Liver (tissue), 3 donors: ENCODE measurements around the gene PLEKHF1.

ENCODE experiments used
- ATF3 ChIP-seq: IDR thresholded peaks from 2 replicates; pipeline ENCODE4 v1.6.1; 2016; ENCODE audit warnings: antibody characterized with exemption
- CTCF ChIP-seq: fragments of 150-350 bp; IDR thresholded peaks from 2 replicates; pipeline ENCODE4 v1.5.1; 2017; ENCODE audit warnings: improper control_type of control experiment, low read depth, low read length; ENCODE audit not compliant: missing input control
- EGR1 ChIP-seq, 2 donors: IDR thresholded peaks; 2 replicates each; pipeline ENCODE4 v1.6.1; 2016 to 2018; ENCODE audit warnings: antibody characterized with exemption in 2 of 2, low read depth in 2 of 2
- FOXA1 ChIP-seq: IDR thresholded peaks from 2 replicates; pipeline ENCODE4 v1.6.1; 2016; ENCODE audit warnings: antibody characterized with exemption
- GABPA ChIP-seq, 2 donors: IDR thresholded peaks in 1 of 2; conservative IDR thresholded peaks in 1 of 2; 2 replicates each; pipeline ENCODE4 v1.6.1; 2016; ENCODE audit warnings: antibody characterized with exemption in 2 of 2, mild to moderate bottlenecking in 1 of 2, moderate library complexity in 1 of 2
- HNF4A ChIP-seq, 2 donors: conservative IDR thresholded peaks; 2 replicates each; pipeline ENCODE4 v1.6.1; 2016; ENCODE audit warnings: antibody characterized with exemption in 2 of 2, mild to moderate bottlenecking in 2 of 2
- JUND ChIP-seq, 2 donors: IDR thresholded peaks; 2 replicates each; pipeline ENCODE4 v1.6.1; 2016; ENCODE audit warnings: antibody characterized with exemption in 2 of 2
- MAX ChIP-seq: IDR thresholded peaks from 2 replicates; pipeline ENCODE4 v1.6.1; 2016; ENCODE audit warnings: antibody characterized with exemption
- RAD21 ChIP-seq, 2 donors: IDR thresholded peaks; 2 replicates each; pipeline ENCODE4 v1.6.1; 2016; ENCODE audit warnings: antibody characterized with exemption in 2 of 2, mild to moderate bottlenecking in 2 of 2
- REST ChIP-seq: IDR thresholded peaks from 2 replicates; pipeline ENCODE4 v1.6.1; 2016; ENCODE audit warnings: antibody characterized with exemption, mild to moderate bottlenecking
- RXRA ChIP-seq, 2 donors: IDR thresholded peaks; 2 replicates each; pipeline ENCODE4 v1.6.1; 2017 to 2018; ENCODE audit warnings: antibody characterized with exemption in 2 of 2, mild to moderate bottlenecking in 1 of 2
- SP1 ChIP-seq: IDR thresholded peaks from 2 replicates; pipeline ENCODE4 v1.6.1; 2018; ENCODE audit warnings: antibody characterized with exemption, mild to moderate bottlenecking
- TAF1 ChIP-seq: conservative IDR thresholded peaks from 2 replicates; pipeline ENCODE4 v1.6.1; 2016; ENCODE audit warnings: antibody characterized with exemption, mild to moderate bottlenecking
- YY1 ChIP-seq: IDR thresholded peaks from 2 replicates; pipeline ENCODE4 v1.6.1; 2016; ENCODE audit warnings: antibody characterized with exemption, mild to moderate bottlenecking
- donor health status: healthy.
- donor health status: healthy.

GRCh38 chr19:29677001-29677817, 11.9 kb downstream of the PLEKHF1 start:
- TF ChIP-seq CTCF (no peak), MAX (no peak), JUND (IDR thresholded peaks at IDR 0.05) (no peak), RXRA (IDR thresholded peaks at IDR 0.05) (no peak), ATF3 (no peak), GABPA (IDR thresholded peaks at IDR 0.05 in 1 of 2, conservative IDR thresholded peaks at IDR 0.05 in 1 of 2) (no peak), YY1 (no peak), SP1 (no peak), RAD21 (IDR thresholded peaks at IDR 0.05) (no peak), TAF1 (no peak), REST (no peak), EGR1 (IDR thresholded peaks at IDR 0.05; ENCODE audit: low read depth in 2 of 2) (no peak), FOXA1 (no peak), HNF4A (conservative IDR thresholded peaks at IDR 0.05) (no peak)
